Vagina (tissue), 2 donors: ENCODE data around the gene ACSL3.

Source experiments
- CTCF ChIP-seq, 3 experiments: fragments of 450-650 bp in 2 of 3; fragments of 200-600 bp in 1 of 3; sonication (generic) in 1 of 3; IDR thresholded peaks; one replicate each; pipeline ENCODE4 v1.5.1; 2017 to 2019; ENCODE audit warnings: antibody characterized with exemption in 3 of 3, mild to moderate bottlenecking in 2 of 3, moderate library complexity in 2 of 3
- POLR2A ChIP-seq, 2 donors: fragments of 450-650 bp; IDR thresholded peaks; one replicate each; pipeline ENCODE4 v1.6.1; 2017; ENCODE audit warnings: antibody characterized with exemption in 2 of 2, mild to moderate bottlenecking in 2 of 2, moderate library complexity in 2 of 2
- POLR2AphosphoS5 ChIP-seq, 2 donors: sonication (generic); formaldehyde crosslinking; IDR thresholded peaks; one replicate each; pipeline ENCODE4 v1.9.0; 2017; ENCODE audit warnings: antibody characterized with exemption in 2 of 2, mild to moderate bottlenecking in 2 of 2, low read depth in 1 of 2; ENCODE audit not compliant: insufficient read depth in 1 of 2

GRCh38 chr2:222819722-222820333 is 41.0 kb upstream of the ACSL3 start:
- TF ChIP-seq CTCF (IDR thresholded peaks at IDR 0.05) (no peak), POLR2AphosphoS5 (IDR thresholded peaks at IDR 0.05; ENCODE audit: insufficient read depth in 1 of 2, low read depth in 1 of 2) (no peak), POLR2A (IDR thresholded peaks at IDR 0.05) (no peak)
